Thoracic aorta (tissue), 2 donors: ENCODE results near the gene EHMT2. TPM values are rescaled to one million over a fixed set of nuclear protein-coding genes. Genes with fewer than 3 reads are reported as not detected.

Experiments used
- ATAC-seq: fragments of 150-250 bp; one replicate; pipeline ENCODE4 v1.8.0; 2017; ENCODE audit warnings: low read depth; ENCODE audit not compliant: insufficient number of reproducible peaks, low FRiP score
- DNase-seq: peaks from one replicate; pipeline ENCODE4 v3.0.0-alpha.2; 2020; ENCODE audit warnings: low spot score
- H3K27ac ChIP-seq, 2 donors: fragments of 200-600 bp; sonication (generic); 1 replicate in 1 of 2; 2 replicates in 1 of 2; pipeline ENCODE4 v1.5.1; 2016; ENCODE audit warnings: mild to moderate bottlenecking in 2 of 2, moderate library complexity in 2 of 2
- H3K27me3 ChIP-seq: fragments of 200-600 bp; sonication (generic); replicated peaks from 2 replicates; pipeline ENCODE4 v1.6.0; 2016; ENCODE audit warnings: mild to moderate bottlenecking; ENCODE audit not compliant: insufficient read depth
- H3K36me3 ChIP-seq: fragments of 200-600 bp; sonication (generic); one replicate; pipeline ENCODE4 v1.5.1; 2016
- H3K4me1 ChIP-seq, 2 donors: fragments of 200-600 bp; sonication (generic); 1 replicate in 1 of 2; 2 replicates in 1 of 2; pipeline versions ENCODE4 v1.5.1 to v1.6.0; 2016; ENCODE audit warnings: low read depth in 2 of 2, mild to moderate bottlenecking in 1 of 2; ENCODE audit not compliant: control insufficient read depth in 1 of 2
- H3K4me3 ChIP-seq: fragments of 200-600 bp; sonication (generic); 2 replicates; pipeline ENCODE4 v1.5.1; 2016; ENCODE audit warnings: mild to moderate bottlenecking
- H3K9me3 ChIP-seq: fragments of 200-600 bp; sonication (generic); 2 replicates; pipeline ENCODE4 v1.5.1; 2016
- CTCF ChIP-seq: fragments of 200-600 bp; sonication (generic); IDR thresholded peaks from one replicate; pipeline ENCODE4 v1.5.1; 2019; ENCODE audit warnings: antibody characterized with exemption
- total RNA-seq, 2 donors: library from RNA; depleted of rRNA; stranded (reverse); fragments of >200 nt; gene quantifications; one replicate each; pipeline versions ENCODE4 v1.1.0 to v1.2.3, GENCODE V29; 2016

Gene EHMT2
- total RNA-seq, 2 donors from 2014 or later, result 19.5 to 33.2 TPM

DNA sequence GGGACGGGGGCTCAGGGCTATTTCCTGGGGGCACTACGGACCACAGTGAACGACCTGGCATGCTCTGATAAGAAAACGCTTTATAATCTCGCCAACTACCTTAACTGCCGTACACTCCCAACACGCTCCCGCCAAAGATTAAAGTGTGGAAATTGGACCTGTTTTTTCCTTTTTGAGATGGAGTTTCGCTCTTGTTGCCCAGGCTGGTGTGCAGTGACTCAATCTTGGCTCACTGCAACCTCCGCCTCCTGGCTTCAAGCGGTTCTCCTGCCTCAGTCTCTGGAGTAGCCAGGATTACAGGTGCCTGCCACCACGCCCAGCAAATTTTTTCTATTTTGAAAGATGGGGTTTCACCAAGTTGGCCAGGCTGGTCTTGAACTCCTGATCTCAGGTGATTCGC lies 18.4 kb downstream of the EHMT2 start:
- Histone ChIP-seq H3K4me3 (no peak overlapping the region), H3K27ac (no peak overlapping the region), H3K9me3 (no peaks in the 10 kb centered on the region), H3K36me3 (peaks cover 28% of the 10 kb centered on the region), H3K4me1 (no peaks in the 10 kb centered on the region), H3K27me3 (no peaks in the 10 kb centered on the region)
- no peak for ATAC-seq
- DNase-seq, result no peak
- TF ChIP-seq CTCF, result no peak

DNA sequence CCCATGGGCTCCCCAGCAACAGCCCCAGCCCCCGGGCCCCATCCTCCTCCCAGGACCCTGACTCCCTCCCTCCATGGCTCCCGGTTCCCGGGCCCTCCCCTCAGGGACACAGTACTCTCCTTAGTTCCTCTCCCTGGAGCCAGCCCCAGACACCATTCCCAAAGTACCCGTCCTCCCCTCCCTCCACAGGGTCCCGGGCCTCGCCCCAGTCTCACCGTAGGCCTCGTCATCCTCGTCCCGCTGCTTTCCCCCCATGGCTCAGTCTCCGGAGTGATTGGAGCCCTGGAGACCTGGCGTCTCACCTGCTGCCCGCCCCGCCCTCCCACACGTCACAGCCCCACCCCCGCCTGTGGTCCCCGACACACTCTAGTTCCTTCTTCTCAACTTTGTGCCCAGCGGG lies 18.8 kb downstream of the EHMT2 start, which contains the start of gene SLC44A4:
Gene SLC44A4, minus strand, starts transcription at position 272 of the 400 bp plus-strand sequence. Its CDS starts 17 bp downstream, at position 255.
- Histone ChIP-seq H3K27ac (no peak within 1 kb of the TSS), H3K27me3 (no peaks in the 10 kb centered on the region), H3K4me3 (no peak within 1 kb of the TSS), H3K9me3 (no peaks in the 10 kb centered on the region), H3K36me3 (peaks cover 25% of the 10 kb centered on the region), H3K4me1 (no peaks in the 10 kb centered on the region)
- no peak for DNase-seq
- no peak for TF ChIP-seq CTCF
- no peak for ATAC-seq

GRCh38 chr6:31878222-31878621 lies 19.3 kb downstream of the EHMT2 start:
- no peaks in the 10 kb centered on the region for H3K4me1 ChIP-seq
- H3K27me3 ChIP-seq, result no peaks in the 10 kb centered on the region
- DNase-seq (no peak), ATAC-seq (no peak)
- no peaks in the 10 kb centered on the region for H3K9me3 ChIP-seq
- H3K4me3 ChIP-seq, result no peak overlapping the region
- peaks cover 20% of the 10 kb centered on the region for H3K36me3 ChIP-seq
- no peak for TF ChIP-seq CTCF
- H3K27ac ChIP-seq, result no peak overlapping the region

DNA sequence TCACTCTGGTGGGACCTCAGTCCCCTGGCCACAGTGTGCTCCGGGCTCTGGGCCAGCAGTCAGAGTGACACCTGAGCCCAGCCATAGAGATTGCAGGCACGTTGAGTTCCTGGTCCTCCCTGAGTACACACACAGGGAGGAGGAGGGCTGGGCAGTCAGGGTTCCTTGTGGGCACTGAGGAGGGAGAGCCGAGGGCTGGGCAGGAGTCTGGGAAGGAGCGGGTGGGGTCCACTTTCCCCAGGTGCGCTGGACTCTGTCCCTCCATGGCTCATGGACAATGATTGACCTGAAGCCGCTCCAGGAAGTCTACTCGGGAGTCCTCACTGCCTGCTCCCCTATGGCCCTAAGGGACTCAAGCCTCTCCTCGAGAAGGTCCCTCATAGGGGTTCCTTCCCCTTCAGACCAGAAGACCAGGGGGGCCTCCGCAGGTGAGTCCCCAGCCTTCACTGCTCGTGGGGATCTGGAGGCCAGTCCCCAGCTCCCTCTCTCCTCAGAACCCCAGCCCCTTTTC lies 19.8 kb downstream of the EHMT2 start:
- Histone ChIP-seq H3K4me3 (no peak overlapping the region), H3K36me3 (peaks cover 18% of the 10 kb centered on the region), H3K4me1 (no peaks in the 10 kb centered on the region), H3K27me3 (no peaks in the 10 kb centered on the region), H3K27ac (no peak overlapping the region), H3K9me3 (no peaks in the 10 kb centered on the region)
- DNase-seq (no peak), ATAC-seq (no peak)
- no peak for TF ChIP-seq CTCF

DNA sequence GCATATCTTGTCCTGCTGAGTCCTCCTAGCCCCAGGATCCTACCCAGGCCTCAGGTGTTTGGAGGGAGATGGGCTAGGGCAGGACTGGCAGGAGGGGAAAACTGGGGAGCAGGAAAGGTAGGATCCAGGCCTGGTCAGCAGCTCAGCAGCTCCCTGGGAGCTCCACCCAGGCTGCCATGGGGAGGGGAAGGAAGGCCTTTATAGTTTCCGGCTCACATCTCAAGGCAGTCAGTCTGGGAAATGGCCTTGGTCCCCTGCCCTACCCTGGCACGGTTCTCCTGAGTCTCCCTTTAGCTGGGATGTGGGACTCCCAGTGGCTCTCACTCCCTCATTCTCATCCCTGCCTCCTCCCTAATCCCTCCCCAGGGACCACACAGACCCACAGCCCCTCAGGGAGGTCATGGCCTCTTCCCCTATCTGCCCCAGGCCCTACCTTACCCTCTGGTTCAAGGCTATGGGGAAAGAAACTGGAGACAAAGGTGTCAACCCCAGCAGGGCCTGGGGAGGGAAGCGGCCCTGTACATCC lies 20.3 kb downstream of the EHMT2 start:
- no peaks in the 10 kb centered on the region for H3K27me3 ChIP-seq
- no peak for DNase-seq
- no peak overlapping the region for H3K4me3 ChIP-seq
- TF ChIP-seq CTCF, result no peak
- no peak overlapping the region for H3K27ac ChIP-seq
- no peak for ATAC-seq
- no peaks in the 10 kb centered on the region for H3K4me1 ChIP-seq
- H3K36me3 ChIP-seq, result peaks cover 18% of the 10 kb centered on the region
- no peaks in the 10 kb centered on the region for H3K9me3 ChIP-seq
